GM18867 (cell line): ENCODE data around the gene SLC39A13.

Source experiments
- ATAC-seq: cut with Tn5 transposase; IDR thresholded peaks from one replicate; pipeline ENCODE4 v1.9.1; 2021; ENCODE audit warnings: mild to moderate bottlenecking, moderate library complexity; ENCODE audit not compliant: unreplicated experiment

Gene SLC39A13

DNA sequence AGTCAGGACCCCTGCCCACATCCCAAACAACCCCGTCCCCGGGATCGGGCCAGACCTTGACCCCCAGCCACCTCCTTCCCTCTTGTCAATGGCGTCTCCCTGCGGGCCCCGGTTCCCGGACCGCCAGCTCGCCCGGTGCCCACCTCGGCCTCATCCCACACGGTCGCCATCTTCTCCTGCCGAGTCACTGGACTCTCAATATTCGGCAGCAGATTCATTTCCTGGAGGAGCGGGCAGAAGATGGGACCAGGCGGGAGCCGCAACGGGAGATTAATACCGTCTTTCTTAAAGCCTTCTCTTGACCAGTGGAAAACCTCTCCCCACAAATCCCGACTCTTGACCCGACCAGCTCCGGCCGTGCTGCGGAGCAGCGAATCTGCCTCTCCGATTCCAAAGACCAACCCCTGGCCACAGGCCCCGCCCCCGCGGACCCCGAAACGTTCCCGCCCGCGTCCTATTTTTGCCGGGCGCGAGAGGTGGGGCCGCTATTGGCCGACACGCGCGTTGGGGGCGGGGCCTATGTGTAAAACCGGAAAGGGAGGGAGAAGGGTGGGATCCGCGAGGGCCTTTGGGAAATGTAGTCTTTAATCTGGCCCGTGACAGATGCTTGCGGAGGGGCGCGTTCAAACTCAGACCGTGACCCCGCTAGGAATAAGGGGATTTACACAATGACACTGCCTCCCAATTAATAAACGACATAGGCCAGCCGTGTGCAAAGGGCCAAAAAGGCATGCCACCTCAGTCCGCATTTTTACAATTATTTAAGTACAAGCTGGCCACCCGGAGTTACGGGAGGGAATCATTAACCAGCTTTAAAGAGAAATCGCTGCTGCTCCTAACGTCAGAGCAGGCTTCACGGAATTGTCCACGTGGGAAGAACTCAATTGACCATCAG, 17.9 kb downstream of the SLC39A13 start, which contains the start of gene PSMC3:
TSS of gene PSMC3 (minus strand) at position 378 of the 895 bp plus-strand sequence. CDS start at position 218, 160 bp downstream.
- peak; percentile 91 for ATAC-seq

DNA sequence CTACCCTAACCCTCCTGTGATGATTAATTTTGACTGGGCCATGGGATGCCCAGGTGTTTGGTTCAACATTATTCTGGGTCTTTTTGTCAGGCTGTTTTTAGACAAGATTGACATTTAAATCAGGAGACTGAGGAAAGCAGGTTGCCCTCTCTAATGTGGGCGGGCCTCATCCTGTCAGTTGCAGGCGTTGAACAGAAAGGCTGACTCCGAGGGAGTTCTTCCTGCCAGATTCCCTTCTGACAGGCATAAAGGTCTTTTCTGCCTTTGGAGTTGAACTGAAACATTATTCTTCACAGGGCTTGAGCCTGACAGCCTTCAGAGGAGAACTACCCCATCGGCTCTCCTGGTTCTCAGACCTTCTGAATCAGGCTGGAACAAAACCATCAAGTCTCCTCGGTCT, 22.1 kb downstream of the SLC39A13 start:
- no peak for ATAC-seq

DNA sequence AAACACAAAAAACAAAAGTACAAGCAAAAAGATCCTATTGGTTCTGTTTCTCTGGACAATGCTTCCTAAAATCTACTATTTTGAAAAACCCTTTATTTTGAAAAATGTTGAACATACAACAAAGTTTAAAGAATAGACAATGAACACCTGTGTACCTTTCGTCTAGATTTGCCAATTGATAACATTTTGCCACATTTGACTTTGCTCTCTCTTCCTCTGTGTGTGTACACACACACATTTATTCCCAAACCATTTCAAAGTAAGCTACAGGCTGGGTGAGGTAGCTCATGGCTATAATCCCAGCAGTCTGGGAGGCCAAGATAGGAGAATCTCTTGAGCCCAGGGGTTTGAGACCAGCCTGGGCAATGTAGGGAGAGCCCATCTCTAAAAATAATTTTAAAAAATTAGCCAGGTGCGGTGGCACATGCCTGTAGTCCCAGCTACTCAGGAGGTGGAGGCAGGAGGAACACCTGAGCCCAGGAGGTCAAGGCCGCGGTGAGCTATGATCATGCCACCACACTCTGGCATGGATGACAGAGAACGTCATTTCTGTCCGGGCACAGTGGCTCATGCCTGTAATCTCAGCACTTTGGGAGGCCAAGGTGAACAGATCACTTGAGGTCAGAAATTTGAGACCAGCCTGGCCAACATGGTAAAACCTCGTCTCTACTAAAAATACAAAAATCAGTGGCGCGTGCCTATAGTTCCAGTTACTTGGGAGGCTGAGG, 23.1 kb downstream of the SLC39A13 start:
- no peak for ATAC-seq

DNA sequence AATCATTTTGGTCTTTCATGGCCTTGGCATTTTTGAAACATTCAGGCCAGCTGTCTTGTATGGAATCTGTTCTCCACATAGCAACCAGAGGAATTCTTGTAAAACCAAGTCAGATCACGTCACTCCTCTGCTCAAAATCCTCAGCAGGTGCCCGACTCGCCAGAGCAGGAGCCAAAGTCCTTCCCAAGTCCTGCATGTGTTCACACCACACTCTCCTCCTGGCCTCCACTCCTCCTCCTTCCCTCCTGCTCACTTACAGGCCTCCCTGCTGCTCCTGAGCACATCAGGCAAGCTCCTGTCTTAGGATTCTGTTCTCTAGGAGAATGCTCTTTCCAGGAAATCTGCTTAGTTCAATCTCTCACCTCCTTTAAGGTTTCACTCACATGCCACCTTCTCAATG, 24.8 kb downstream of the SLC39A13 start:
- ATAC-seq = no peak

DNA sequence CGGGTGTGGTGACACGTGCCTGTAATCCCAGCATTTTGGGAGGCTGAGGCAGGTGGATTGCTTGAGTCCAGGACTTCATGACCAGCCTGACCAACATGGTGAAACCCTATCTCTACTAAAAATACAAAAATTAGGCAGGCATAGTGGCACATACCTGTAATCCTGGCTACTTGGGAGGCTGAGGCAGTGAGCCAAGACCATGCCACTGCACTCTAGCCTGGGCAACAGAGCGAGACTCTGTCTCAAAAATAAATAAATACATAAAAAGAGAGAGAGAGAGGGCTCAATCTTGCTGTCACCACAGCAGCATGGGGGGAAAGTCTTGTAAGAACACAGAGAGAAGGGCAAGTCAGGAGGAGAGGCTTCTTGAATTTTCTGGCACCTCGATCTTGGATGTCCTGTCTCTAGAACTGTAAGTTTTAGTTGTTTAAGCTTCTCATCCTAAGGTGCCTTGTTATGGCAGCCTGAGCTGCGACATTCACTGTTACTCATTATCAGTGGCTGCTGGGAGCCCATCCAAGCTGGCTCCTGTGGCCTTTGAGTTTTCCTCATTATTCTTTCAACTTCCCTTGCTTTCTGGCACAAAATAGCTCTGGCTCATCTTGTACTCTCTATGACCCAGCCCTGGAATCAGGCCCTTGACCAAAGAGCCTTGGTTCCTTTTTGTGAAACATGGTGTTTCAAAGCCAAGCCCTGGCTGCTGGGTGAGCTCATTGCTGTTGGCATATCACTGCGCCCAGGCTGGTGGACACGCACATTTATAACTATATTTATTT, 25.8 kb downstream of the SLC39A13 start:
- ATAC-seq = no peak

DNA sequence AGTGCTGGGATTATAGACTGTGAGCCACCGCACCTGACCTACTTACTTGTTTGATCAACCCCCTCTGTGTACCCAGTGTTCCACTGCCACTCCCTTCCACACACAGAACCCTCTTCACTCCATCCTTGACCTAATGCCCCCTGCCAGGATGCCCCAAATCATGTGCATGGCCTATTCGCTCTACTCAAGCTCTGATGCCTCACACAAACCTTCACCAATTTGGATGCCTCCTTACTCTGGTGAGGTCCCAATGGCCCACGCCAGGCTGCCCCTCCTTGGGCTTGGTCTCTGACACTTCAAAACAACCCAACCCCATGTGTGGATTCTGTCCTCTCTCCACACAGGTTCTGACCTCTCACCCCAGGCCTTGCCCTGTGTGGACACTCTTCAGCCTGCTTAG, 27.3 kb downstream of the SLC39A13 start:
- ATAC-seq = no peak

DNA sequence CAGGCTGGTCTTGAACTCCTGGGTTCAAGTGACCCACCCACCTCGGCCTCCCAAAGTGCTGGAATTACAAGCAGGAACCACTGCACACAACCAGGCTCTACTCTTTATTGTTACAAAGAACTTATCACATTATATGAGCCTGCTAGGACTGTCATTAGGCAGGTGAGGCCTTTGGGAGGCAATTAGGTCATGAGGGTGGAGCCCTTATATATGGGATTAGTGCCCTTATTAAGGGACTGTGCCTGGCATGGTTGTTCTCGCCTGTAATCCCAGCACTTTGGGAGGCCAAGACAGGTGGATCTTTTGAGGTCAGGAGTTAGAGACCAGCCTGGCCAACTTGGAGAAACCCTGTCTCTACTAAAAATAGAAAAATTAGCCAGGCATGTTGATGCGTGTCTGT, 28.3 kb downstream of the SLC39A13 start:
- ATAC-seq = no peak

DNA sequence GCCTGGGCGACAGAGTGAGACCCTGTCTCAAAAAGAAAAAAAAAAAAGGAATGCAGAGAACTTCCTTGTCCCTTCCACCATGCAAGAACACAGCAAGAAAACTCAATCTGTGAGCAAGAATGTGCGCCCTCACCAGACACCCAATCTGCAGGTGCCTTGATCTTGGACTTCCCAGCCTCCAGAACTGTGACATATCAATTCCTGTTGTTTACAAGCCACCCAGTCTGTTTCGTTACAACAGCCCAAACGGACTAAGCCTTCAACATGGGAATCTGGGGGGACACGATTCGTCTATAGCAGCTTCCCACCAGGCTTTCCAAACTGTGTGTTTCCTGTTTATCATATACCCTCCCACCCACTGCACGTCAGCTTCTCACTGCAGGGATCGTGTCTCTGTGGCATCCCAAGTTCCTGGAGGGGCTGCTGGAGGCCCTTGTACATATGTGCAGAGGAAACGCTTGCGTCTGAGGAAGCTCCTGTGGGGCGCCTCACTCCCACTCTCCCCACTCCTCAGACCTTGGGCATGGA, 28.9 kb downstream of the SLC39A13 start:
- ATAC-seq = no peak

DNA sequence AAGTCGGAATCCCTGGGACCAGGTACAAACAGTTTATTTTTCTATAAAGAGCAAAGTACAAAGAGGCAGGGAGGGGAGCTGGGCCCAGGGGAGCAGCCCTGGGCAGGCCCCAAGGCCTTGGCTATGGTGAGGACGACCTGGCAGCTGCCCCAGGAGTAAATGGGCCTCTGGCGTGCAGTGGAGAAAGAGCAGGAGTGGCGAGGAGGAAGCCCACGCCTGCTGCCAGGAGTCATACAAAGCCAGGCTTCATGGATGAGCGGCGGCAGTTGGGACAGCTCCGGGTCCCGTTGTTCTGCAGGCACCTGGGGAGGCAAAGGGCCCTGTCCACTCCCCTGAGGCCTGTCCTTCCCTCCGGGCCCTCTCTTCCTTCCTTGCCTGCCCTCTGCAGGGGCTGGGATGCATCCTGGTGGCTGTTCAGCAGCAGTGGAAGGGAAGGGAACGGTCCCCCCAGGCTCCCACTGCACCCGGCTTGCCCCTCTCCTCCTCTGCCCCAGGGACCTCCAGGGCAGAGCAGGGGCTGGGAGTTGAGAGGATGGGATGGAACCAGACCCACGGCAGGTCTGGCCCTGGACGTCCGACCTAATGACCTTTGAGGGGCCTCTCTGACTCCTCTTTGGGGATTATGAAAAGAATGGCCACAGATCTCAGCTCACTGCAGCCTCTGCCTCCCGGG, 29.5 kb downstream of the SLC39A13 start:
- no peak for ATAC-seq

DNA sequence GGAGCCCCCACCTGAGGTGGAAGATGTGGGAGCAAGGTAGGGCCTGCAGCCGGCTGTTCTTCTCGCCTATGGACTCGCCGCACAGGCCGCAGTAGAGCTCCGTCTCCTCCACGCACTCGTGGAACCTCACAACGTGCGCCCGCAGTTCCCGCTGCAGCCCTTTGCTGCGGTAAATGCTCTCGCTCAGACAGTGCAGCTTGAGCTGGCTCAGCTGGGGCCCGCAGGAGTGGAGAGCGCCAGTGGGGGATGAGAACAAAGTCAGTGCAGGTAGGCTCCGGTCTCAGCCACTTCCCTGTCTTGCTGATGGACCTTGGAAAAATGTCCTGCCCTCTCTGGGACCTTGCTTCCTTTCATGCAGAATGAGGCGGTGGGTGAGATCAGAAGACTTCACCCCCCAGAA, 30.3 kb downstream of the SLC39A13 start:
- no peak for ATAC-seq

DNA sequence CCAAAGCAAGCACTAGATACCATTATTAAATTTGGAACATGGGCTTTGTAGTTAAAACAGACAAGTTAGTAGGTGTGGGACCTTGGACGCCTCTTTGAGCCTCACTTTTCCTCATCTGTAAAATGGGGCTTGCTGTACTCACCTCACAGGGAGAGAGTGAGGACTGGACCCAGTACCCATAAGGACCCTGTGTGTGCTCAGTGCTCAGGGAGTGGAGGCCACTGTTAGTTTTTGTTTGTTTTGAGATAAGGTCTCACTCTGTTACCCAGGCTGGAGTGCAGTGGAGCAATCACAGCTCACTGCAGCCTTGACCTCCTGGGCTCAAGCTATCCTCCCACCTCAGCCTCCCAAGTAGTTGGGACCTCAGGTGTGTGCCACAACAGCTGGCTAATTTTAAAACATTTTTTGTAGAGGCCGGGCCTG, 31.7 kb downstream of the SLC39A13 start:
- no peak for ATAC-seq

DNA sequence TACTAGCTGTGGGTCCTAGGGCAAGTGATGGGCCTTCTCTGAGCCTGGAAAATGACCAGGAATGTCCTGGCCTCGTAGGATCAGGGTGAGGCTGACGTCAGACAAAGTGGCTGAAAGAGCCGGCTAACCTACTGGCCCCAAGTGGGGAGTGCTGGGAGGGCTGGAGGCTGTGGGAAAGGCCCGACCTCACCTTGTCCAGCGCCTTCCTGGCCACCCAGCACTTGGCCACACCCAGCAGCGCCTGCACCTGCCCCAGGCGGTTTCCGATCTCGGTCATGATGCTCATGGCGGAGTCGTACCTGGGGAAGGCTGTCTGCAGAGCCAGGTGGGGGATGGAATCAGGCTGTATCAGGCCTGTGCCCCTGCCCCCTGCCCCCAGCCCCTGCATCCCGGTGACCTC, 33.0 kb downstream of the SLC39A13 start:
- ATAC-seq = no peak

DNA sequence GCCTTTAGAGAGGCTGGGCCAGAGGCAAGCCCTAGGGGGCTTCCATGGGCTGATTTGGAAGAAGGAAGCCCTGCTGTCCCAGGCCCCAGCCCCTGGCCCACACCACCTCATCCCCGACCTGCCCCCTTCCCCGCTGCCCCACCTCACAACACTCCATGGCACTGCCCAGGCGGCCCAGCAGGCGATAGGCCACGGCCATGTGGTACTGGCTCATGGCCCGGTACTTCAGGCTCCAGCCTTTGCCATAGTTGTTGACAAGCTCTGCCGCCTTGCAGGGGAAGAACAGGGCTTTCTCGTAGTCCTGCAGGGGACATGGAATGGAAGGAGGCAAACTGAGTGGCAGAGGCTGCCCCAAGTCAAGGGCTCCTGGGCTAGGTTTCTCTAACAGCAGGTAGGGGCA, 34.1 kb downstream of the SLC39A13 start:
- no peak for ATAC-seq

DNA sequence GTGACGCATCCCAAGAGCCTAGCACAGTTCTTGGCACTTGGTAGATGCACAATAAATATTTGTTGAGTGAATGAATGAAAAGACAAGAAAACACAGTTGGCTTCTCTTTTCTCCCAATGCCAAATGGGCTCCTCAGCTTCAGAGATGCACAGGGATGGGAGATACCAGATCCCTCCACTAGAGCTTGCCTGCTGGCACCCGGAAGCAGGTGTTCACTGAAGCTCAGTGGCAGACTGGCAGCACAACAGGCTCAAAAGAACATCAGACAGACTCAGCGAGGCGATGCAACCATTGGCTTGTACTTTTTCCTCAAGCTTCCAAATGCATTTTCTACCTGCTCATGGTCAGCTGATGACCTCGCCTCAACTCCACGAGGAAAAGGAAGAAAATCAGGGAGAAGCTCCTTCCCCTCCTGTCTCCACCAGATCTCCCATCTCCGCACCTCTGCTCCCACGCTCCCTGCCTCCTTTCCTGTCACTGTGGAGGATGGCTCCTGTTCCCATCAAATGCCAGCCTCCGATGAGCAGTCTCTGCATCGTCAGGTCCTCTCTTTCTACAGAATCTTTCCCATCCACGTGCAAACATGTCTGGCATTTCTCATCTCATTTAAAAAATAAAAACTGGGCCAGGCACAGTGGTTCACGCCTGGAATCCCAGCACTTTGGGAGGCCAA, 34.8 kb downstream of the SLC39A13 start:
- no peak for ATAC-seq

DNA sequence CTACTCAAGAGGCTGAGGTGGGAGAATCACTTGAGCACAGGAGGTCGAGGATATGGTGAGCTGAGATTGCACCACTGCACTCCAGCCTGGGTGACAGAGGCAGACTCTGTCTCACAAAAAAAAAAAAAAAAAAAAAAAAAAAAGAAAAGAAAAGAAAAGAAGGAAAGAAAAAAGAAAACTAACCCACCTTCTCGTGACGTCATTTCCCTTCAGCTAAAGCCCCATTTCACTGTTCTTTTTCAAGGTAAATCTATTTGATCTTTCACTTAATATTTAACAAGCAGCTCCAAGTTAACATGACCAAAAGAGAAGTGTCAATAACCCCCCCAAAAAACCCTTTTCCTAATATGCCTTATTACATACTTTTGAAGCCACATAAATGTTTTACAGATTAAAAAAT, 35.4 kb downstream of the SLC39A13 start:
- ATAC-seq = no peak

DNA sequence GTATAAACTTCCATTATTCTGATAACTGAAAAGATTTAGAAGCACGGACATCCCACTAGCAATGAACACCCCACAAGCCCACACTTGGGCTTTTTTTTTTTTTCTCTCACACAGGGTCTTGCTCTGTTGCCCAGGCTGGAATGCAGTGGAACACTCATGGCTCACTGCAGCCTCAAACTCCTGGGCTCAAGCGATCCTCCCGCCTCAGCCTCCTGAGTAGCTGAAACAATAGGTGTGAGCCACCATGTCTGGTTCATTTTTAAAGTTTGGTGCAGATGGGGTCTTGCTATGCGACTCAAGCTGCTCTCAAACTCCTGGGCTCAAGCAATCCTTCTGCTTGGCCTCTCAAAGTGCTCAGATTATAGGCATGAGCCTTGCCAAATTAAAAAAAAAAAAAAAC, 37.5 kb downstream of the SLC39A13 start:
- ATAC-seq = no peak

DNA sequence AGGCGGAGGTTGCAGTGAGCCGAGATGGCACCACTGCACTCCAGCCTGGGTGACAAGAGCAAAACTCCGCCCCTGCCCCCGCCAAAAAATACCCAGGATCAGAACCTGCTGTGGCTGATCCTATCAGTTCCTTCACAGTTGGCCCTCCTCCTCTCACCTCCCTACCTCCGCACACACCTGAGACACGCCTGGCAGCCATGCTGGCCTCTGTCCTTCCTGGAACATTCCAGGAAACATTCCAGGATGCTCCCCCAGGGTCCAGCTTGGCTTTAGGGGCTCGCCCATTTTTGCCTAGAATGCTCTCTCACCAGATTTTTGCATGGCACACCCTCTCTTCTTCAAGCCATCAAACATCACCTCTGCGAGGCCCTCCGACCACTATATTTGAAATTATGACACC, 38.4 kb downstream of the SLC39A13 start:
- ATAC-seq = no peak

DNA sequence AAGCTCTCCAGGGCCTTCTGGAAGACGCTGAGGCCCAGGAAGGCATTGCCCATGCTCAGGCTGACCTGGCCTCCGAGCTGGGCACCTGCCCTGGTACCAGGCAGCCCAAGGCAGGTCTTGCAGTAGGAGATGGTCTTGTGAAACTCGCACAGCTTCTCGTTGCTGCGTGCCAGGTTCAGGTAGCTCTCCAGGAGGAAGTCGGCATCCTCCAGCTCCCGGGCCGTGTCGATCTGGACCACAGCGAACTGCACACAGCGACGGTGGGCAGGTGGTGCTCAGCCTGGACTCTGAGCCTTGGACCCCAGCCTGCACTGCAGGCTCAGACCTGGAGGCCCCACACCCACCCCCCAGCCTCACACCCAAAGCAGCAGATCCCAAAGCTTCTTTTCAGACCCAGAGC, 39.5 kb downstream of the SLC39A13 start:
- ATAC-seq = no peak

DNA sequence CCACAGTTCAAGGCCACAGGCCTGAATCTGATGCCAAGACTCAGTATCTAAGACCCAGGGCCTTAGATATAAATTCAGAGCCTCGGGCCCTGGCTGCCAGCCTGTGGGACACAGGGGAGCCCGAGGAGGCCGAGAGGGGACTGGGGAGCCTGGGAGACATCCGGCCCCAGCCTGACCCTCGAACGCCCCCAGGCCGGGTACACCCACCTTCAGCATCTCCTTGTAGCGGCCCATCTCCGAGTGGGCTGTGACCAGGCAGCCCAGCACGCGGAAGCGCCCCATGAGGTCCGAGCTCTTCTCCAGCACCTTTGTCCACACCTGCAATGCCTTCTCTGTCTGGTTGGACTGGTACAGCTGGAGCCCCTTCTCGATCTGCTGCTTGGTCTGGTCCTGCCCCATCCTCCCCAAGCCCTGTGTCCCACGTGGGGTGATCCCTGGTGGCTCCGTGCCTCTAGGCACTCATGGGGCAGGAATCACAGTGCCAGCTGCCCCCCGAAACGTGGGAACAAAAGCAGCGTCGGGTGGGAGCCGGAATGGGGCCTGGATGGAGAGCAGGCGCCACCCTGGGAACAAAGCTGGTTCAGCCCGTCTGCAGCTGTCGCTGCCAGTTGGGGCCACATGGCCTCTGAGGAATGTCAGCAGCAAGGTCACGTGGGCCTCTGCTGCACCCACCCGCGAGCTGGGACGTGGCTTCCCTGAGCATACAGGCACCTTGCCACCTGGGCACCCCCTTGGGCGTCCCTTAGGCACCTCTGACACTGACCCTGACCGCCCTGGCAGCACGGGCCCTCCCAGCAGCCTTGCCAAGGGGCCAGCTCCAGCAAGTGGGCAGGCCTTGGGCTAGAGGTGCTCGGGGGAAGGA, 40.4 kb downstream of the SLC39A13 start, which contains the start of gene RAPSN:
TSS of gene RAPSN (minus strand) at position 571 of the 862 bp plus-strand sequence. CDS start at position 399, 172 bp downstream.
- ATAC-seq = no peak
